ENCODE data around the gene VPS72. TPM values are rescaled to one million over a fixed set of nuclear protein-coding genes. Genes with fewer than 3 reads are reported as not detected.

The VPS72 gene
- total and polyA plus RNA-seq, 9 of the 15 experiments (the other 6 are each of a cell fraction or from before 2014, with no cell fraction given), result 7.2 to 131 (median 75.7) TPM

- no peak for TF ChIP-seq RERE (CRISPR knock-in tag; IDR thresholded peaks at IDR 0.05; ENCODE audit: borderline replicate concordance)
- TF ChIP-seq ZC3H4 (CRISPR knock-in tag; IDR thresholded peaks at IDR 0.05; ENCODE audit: borderline replicate concordance), result no peak
- TF ChIP-seq MED1 (CRISPR knock-in tag; IDR thresholded peaks at IDR 0.05; ENCODE audit: borderline replicate concordance), result no peak
- TF ChIP-seq NKRF (IDR thresholded peaks at IDR 0.05; ENCODE audit: borderline replicate concordance), result 0 out of 2 replicates have a peak, but pooled peaks have one; percentile 20
- 0 out of 2 replicates have a peak, but pooled peaks have one; percentile 67 for TF ChIP-seq ZFX (CRISPR knock-in tag; IDR thresholded peaks at IDR 0.05)
- no peak for TF ChIP-seq MTA2 (IDR thresholded peaks at IDR 0.05; ENCODE audit: low read depth)
- TF ChIP-seq L3MBTL2 (IDR thresholded peaks at IDR 0.05), result peak; percentile 12; the same call in 1 of the 2 replicates
- TF ChIP-seq, protein P1, sequence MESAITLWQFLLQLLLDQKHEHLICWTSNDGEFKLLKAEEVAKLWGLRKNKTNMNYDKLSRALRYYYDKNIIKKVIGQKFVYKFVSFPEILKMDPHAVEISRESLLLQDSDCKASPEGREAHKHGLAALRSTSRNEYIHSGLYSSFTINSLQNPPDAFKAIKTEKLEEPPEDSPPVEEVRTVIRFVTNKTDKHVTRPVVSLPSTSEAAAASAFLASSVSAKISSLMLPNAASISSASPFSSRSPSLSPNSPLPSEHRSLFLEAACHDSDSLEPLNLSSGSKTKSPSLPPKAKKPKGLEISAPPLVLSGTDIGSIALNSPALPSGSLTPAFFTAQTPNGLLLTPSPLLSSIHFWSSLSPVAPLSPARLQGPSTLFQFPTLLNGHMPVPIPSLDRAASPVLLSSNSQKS (CRISPR knock-in tag; IDR thresholded peaks at IDR 0.05), result no peak
- TF ChIP-seq MECOM (CRISPR knock-in tag; IDR thresholded peaks at IDR 0.05), result no peak
- TF ChIP-seq SPI1 (IDR thresholded peaks at IDR 0.05; ENCODE audit: borderline replicate concordance, low read depth, low read length), result no peak
- no peak for TF ChIP-seq ZNF589 (CRISPR knock-in tag; IDR thresholded peaks at IDR 0.05; ENCODE audit: low read depth)
- no peak for TF ChIP-seq ZNF586 (CRISPR knock-in tag; conservative IDR thresholded peaks at IDR 0.05)
- no peak for TF ChIP-seq HDGF (IDR thresholded peaks at IDR 0.05)
- no peak for TF ChIP-seq TCF3 (CRISPR knock-in tag; IDR thresholded peaks at IDR 0.05)
- TF ChIP-seq, protein P2, sequence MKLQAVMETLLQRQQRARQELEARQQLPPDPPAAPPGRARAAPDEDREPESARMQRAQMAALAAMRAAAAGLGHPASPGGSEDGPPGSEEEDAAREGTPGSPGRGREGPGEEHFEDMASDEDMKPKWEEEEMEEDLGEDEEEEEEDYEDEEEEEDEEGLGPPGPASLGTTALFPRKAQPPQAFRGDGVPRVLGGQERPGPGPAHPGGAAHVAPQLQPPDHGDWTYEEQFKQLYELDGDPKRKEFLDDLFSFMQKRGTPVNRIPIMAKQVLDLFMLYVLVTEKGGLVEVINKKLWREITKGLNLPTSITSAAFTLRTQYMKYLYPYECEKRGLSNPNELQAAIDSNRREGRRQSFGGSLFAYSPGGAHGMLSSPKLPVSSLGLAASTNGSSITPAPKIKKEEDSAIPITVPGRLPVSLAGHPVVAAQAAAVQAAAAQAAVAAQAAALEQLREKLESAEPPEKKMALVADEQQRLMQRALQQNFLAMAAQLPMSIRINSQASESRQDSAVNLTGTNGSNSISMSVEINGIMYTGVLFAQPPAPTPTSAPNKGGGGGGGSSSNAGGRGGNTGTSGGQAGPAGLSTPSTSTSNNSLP (IDR thresholded peaks at IDR 0.05; ENCODE audit: borderline replicate concordance, low read depth, low read length), result no peak
- TF ChIP-seq HSF4 (CRISPR knock-in tag; IDR thresholded peaks at IDR 0.05; ENCODE audit: borderline replicate concordance), result no peak
- TF ChIP-seq RCOR1 (IDR thresholded peaks at IDR 0.05; ENCODE audit: borderline replicate concordance in 1 of 2, low read depth in 2 of 2, low read length in 2 of 2), result no peak
- TF ChIP-seq, protein P3, sequence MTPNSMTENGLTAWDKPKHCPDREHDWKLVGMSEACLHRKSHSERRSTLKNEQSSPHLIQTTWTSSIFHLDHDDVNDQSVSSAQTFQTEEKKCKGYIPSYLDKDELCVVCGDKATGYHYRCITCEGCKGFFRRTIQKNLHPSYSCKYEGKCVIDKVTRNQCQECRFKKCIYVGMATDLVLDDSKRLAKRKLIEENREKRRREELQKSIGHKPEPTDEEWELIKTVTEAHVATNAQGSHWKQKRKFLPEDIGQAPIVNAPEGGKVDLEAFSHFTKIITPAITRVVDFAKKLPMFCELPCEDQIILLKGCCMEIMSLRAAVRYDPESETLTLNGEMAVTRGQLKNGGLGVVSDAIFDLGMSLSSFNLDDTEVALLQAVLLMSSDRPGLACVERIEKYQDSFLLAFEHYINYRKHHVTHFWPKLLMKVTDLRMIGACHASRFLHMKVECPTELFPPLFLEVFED (CRISPR knock-in tag; conservative IDR thresholded peaks at IDR 0.05), result no peak
These were observed 42.9 kb downstream of the VPS72 start (continued) for GRCh38 chr1:151147132-151147503.

Measured in K562 (cell line).